Occipital lobe (tissue), 2 donors: ENCODE data around the gene MLST8. TPM values are rescaled to one million over a fixed set of nuclear protein-coding genes. Genes with fewer than 3 reads are reported as not detected.
"Not testable (repeated sequence)": the region's sequence is repeated elsewhere in the genome, so short reads cannot be mapped to it uniquely, and the experiment has no call there.

Source experiments
- DNase-seq: peaks from one replicate; lab custom pipeline; 2025; lab: John Stamatoyannopoulos, UW
- total RNA-seq: library from RNA; depleted of rRNA; stranded (reverse); fragments of >200 nt; gene quantifications from one replicate; pipeline ENCODE4 v1.2.3, GENCODE V29; 2014

Gene MLST8
- total RNA-seq, 1 donor from 2014 or later: 10.5 TPM

DNA sequence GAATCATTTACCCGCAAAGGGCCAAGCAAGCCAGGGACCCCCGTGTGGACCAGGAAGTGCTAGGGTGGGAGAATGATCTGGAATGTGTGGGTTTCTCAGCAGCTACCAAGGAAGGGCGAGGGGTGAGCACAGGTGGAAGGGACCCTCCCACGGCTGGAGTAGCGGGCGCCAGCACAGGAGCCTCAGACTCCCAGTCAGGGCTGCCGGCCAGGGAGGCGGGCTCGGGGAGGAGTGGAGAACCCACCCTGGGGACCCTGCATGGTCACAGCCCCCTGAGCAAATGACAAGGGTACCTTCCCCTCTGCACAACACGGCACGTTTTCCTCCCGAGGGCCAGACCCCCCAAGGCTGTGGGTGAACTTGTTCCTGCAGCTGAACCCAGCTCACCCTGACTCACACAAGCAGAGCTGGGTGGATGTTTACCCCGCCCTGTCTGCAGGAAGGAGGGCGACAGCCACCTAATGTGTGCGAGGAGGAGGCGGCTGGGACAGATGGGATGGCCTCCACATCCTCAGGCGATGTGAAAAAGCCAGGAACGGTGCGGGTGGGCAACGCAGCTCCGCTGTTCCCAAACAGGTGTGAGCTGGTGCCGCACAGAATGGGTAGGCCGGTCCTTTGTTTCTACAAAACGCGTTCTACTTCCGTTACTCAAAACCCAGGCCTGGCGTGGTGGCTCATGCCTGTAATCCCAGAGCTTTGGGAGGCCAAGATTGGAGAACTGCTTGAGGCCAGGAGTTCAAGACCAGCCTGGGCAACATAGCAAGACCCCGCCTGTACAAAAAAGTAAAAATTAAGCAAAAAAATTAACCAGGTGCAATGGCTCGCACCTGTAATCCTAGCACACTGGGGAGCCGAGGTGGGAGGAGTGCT lies 39.9 kb downstream of the MLST8 start:
- DNase-seq: no peak

DNA sequence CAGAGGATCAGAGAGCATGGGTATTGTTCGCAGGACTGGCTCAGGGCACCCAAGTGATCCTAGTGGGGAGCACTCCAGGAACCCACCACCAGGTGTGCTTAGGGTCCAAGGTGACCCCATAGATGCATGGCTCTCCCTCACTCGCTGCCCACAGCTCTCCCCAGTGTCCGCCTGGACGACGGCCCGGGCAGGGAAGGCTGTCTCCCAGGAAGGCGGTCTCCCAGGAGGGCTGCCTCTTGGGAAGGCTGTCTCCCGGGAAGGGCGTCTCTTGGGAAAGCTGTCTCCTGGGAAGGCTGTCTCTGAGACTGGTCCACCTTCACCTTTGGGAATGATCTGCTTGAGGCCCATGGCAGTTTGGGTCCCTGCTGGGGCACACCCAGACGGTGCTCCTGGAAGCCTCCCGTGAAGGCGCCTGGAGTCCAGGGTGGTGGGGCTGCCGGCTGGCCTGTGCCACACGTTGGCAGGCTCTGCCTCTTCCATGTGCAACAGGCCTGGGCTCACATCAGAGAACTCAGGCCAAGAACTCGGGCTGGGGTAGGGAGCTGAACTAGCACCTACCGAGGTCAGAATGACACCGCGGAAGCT lies 41.1 kb downstream of the MLST8 start:
- DNase-seq: no peak

DNA sequence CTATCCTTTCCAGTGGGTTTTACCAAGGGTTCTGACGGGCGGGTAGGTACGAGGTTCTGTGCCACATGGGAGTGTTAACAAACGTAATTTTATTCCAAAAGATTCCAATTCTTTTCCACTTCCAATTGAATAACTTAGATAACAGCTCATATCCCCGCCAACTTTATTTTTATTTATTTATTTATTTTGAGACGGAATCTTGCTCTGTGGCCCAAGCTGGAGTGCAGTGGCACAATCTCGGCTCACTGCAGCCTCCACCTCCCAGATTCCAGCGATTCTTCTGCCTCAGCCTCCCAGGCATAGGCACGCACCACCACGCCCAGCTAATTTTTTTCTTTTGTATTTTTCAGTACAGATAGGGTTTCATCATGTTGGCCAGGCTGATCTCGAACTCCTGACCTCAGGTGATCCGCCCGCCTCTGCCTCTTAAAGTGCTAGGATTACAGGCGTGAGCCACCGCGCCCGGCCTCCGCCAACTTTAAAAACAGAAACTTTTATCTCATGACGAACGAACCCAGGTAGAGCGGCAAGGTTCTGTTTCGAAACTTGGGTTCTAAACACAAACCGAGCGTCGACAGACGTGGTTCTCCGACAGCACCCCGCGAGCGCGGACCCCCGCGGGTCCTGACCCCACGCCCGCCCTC lies 45.5 kb downstream of the MLST8 start:
- no peak for DNase-seq

DNA sequence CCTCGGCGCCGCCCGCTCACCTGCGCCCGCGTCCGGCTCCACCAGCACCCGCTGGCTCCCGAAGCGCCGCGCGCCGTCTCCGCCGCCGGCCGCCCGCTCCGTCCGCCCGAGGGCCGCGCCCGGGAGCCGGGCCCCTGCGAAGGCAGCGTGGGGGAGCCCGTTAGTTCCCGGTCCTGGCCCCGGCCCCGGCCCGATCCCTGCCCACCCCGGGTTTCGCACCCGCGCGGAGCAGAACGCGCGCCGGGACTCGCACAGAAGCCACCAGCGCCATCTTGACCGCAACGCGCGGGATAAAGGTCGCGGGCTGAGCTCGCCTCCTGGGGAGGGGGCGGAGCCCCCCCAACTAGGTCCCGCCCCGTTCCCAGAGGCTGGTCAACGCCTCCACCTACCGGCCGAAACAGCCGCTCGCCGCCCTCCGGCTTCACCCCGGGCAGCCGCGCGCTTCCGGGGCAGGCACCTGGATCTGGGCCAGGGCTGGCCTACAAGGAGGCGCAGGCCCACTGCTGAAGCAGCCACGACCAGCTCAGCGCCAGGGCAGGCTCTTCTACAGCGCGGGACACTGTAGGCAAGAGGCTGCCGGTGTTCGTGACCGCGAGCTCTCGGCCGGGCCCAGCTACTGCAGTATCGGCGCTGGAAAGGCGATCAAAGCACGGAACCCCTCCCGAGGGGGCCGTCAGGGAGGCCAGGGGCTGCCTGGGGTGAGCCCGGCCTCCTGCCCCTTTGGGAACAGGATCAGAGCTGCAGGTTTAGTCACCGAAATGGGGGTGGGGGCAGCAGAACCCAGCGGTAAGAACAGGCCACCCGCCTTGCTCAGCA lies 46.2 kb downstream of the MLST8 start, which contains the start of gene ECI1:
TSS of gene ECI1 (minus strand) at position 292 of the 816 bp plus-strand sequence. CDS start at position 271, 21 bp downstream.
- peak; percentile 85 for DNase-seq

DNA sequence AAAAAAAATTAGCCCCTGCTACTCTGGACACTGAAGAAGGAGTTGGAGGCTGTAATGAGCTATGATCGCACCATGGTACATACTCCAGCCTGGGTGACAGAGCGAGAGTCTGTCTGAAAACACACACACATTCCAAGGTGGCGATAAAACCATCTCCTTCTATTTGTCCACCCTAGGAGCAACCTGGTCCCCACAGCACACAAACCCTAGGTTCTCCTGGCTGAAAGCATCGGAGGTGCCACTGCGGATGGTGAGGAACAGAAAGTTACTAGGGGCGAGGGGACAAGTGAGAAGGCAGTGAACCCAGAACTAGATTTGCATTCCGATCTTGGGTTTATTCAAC lies 47.5 kb downstream of the MLST8 start:
- no peak for DNase-seq

DNA sequence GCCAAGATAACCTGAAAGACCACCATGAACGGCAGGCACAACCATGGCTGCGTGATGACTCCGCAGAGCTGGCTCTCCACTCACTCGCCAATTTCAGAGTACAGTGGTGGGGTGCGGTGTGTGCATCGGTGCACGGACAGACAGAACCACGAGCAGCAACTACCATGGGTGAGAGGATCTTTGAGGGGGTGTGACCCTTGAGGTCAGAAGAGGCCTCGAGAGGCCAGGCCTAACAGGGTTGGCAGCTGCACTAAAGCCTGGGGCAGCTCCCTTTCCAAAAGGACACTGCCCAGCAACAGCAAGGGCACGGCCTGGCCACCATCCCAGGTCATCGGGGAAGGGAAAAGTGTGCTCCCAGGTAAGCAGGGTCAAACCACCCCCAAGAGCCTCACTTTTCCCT lies 48.0 kb downstream of the MLST8 start:
- no peak for DNase-seq

DNA sequence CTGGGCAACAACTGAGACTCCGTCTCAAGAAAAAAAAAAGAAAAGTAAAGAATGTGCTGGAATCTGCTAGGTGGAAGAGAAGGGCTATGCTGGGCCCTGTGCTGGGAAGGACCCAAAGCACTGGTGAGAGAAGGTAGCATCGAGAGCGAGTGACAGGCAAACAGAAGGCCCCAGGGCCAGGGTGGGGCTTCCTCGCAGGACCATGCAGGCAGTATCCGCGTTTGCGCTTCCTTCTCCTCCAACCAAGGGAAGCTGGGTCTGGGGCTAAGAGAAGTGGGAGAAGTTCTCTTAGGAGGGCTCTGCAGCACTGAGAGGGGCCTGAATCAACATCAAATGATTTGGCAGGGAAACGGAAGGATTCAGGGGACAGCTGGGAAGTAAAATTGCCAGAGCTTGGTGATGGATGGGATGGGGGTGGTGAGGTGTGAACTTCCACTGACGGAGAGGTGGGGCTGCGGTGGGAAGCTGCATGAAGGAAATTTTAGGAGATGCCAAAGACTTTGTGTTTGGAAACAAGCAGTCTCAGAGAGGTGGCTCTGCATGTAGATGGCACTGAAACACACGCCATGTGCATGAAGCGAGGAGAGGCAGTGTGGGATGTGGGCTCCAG lies 51.4 kb downstream of the MLST8 start:
- no peak for DNase-seq

DNA sequence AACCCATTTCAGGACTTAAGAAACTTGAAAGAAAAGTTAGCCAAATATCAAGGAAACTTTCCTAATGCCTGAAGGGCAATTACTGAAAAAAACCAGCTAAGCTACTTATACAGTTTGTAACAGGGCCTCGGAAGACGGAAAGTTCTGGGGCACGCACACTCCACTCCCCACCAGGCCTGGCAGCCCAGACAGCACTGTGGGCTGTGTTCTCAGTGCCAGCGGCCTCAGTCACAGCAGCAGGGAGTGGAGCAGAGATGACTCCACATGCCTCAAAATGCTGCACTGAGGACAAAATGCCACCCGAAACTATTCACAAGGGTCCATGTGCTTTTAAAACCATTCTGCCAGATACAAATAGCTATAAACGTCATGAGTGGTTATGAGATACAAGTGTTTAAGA lies 52.5 kb downstream of the MLST8 start:
- no peak for DNase-seq

DNA sequence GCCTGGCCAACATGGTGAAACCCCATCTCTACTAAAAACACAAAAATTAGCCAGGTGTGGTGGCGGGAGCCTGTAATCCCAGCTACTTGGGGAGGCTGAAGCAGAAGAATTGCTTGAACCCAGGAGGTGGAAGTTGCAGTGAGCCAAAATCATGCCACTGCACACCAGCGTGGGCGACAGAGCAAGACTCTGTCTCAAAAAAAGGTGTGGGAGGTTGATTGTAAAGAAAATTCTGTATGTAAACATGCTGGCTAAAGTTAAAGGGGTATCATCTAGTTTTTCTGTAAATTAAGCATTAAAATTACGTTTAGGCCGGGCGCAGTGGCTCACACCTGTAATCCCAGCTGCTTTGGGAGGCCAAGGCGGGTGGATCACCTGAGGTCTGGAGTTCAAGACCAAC lies 53.3 kb downstream of the MLST8 start:
- not testable (repeated sequence) for DNase-seq

Other genes with a start within 250 kb of the MLST8 start
- gene NDUFB10, start 245.9 kb upstream of the MLST8 start, total RNA-seq: 63.9 TPM
- gene RPS2, start 240.6 kb upstream of the MLST8 start, total RNA-seq: 1,574 TPM
- gene RNF151, start 238.6 kb upstream of the MLST8 start, total RNA-seq: not detected
- 12.0 TPM for gene TBL3, start 233.4 kb upstream of the MLST8 start, total RNA-seq
- 0.78 TPM for gene NOXO1, start 224.0 kb upstream of the MLST8 start, total RNA-seq
- 10.9 TPM for gene GFER, start 221.3 kb upstream of the MLST8 start, total RNA-seq
- gene SYNGR3, start 215.5 kb upstream of the MLST8 start, total RNA-seq: 81.3 TPM
- 5.5 TPM for gene ZNF598, start 195.6 kb upstream of the MLST8 start, total RNA-seq
- not detected for gene NPW, start 185.7 kb upstream of the MLST8 start, total RNA-seq
- 9.8 TPM for gene NHERF2, start 178.6 kb upstream of the MLST8 start, total RNA-seq
- 20.3 TPM for gene NTHL1, start 157.6 kb upstream of the MLST8 start, total RNA-seq
- gene TSC2, start 157.5 kb upstream of the MLST8 start, total RNA-seq: 47.3 TPM
- 70.3 TPM for gene PKD1, start 69.6 kb upstream of the MLST8 start, total RNA-seq
- 5.8 TPM for gene RAB26, start 56.8 kb upstream of the MLST8 start, total RNA-seq
- gene TRAF7, start 49.7 kb upstream of the MLST8 start, total RNA-seq: 35.6 TPM
- 23.6 TPM for gene CASKIN1, start 8.8 kb upstream of the MLST8 start, total RNA-seq
- gene BRICD5, start 5.4 kb downstream of the MLST8 start, total RNA-seq: 3.7 TPM
- 10.1 TPM for gene PGP, start 9.4 kb downstream of the MLST8 start, total RNA-seq
- gene E4F1, start 18.1 kb downstream of the MLST8 start, total RNA-seq: 27.3 TPM
- gene DNASE1L2, start 31.0 kb downstream of the MLST8 start, total RNA-seq: 1.7 TPM
- gene ECI1, start 46.1 kb downstream of the MLST8 start, total RNA-seq: 8.1 TPM
- gene RNPS1, start 62.7 kb downstream of the MLST8 start, total RNA-seq: 66.8 TPM
- 34.8 TPM for gene ABCA3, start 135.3 kb downstream of the MLST8 start, total RNA-seq
- gene CCNF, start 224.0 kb downstream of the MLST8 start, total RNA-seq: 10.8 TPM